Endodermal cell (in vitro differentiated cells): Measurements from ENCODE around the gene KRT6B. TPM values are rescaled to one million over a fixed set of nuclear protein-coding genes. Genes with fewer than 3 reads are reported as not detected.
A peak's percentile ranks its signal among the peaks of the same experiment; 100 is the strongest.

ENCODE experiments used
- DNase-seq: peaks from one replicate; pipeline ENCODE4 v3.0.0-alpha.2; 2017
- H3K27ac ChIP-seq: 2 replicates; pipeline ENCODE4 v1.5.1; 2013; ENCODE audit warnings: mild to moderate bottlenecking, low read depth, low read length, moderate library complexity
- H3K27me3 ChIP-seq: 2 replicates; pipeline ENCODE4 v1.6.1; 2013; ENCODE audit warnings: mild to moderate bottlenecking, low read length, moderate library complexity; ENCODE audit not compliant: insufficient read depth, control insufficient read depth, poor library complexity, severe bottlenecking
- H3K36me3 ChIP-seq: 2 replicates; pipeline ENCODE4 v1.7.0; 2013; ENCODE audit warnings: mild to moderate bottlenecking, low read length, moderate library complexity; ENCODE audit not compliant: control insufficient read depth, insufficient read depth
- H3K4me1 ChIP-seq: one replicate; pipeline ENCODE4 v1.7.0; 2013; ENCODE audit warnings: low read length; ENCODE audit not compliant: control insufficient read depth, insufficient read depth
- H3K4me3 ChIP-seq: 2 replicates; pipeline ENCODE4 v1.5.1; 2013; ENCODE audit warnings: mild to moderate bottlenecking, low read length, moderate library complexity
- H3K9ac ChIP-seq: 2 replicates; pipeline ENCODE4 v1.6.1; 2013; ENCODE audit warnings: mild to moderate bottlenecking, low read length, moderate library complexity; ENCODE audit not compliant: poor library complexity, severe bottlenecking; ENCODE audit errors: extremely low read depth
- H3K9me3 ChIP-seq: 2 replicates; pipeline ENCODE4 v1.6.1; 2013; ENCODE audit warnings: mild to moderate bottlenecking, low read length, moderate library complexity; ENCODE audit not compliant: control insufficient read depth
- H3K27ac Mint-ChIP-seq: 2 replicates; pipeline ENCODE4 v1.8.0; 2020; ENCODE audit warnings: mixed read lengths
- H3K27me3 Mint-ChIP-seq: 2 replicates; pipeline ENCODE4 v1.8.0; 2021; ENCODE audit warnings: mild to moderate bottlenecking, mixed read lengths; ENCODE audit not compliant: insufficient read depth
- H3K36me3 Mint-ChIP-seq: 2 replicates; pipeline ENCODE4 v1.8.0; 2020; ENCODE audit warnings: low read depth, mixed read lengths
- H3K4me1 Mint-ChIP-seq: 2 replicates; pipeline ENCODE4 v1.8.0; 2020; ENCODE audit warnings: mixed read lengths
- H3K4me3 Mint-ChIP-seq: 2 replicates; pipeline ENCODE4 v1.8.0; 2020; ENCODE audit warnings: mild to moderate bottlenecking, moderate library complexity, mixed read lengths
- H3K9me3 Mint-ChIP-seq: 2 replicates; pipeline ENCODE4 v1.8.0; 2020; ENCODE audit warnings: mild to moderate bottlenecking, mixed read lengths
- WGBS, 2 experiments: methylation state at CpG; one replicate each; pipeline versions ENCODE4 v1.1.5 to v1.1.7; 2013; ENCODE audit warnings: missing lambda C conversion rate in 2 of 2, mixed read lengths in 1 of 2; ENCODE audit not compliant: insufficient coverage in 1 of 2, insufficient read length in 1 of 2; 5-methylcytosine and 5-hydroxymethylcytosine counted together
- total RNA-seq, 2 donors: library from RNA; stranded (reverse); fragmentation: NEBNext Ultra II Directional in 1 of 2; extraction: Animal tissue kit (Norgen Biotek cat#: 25700) in 1 of 2; gene quantifications; 2 replicates in 1 of 2; 3 replicates in 1 of 2; pipeline ENCODE4 v1.2.1, GENCODE V29; 2021
- TF ChIP-seq, protein P1 (sequence below): fragments of 200-600 bp; sonication (generic); conservative IDR thresholded peaks from 2 replicates; pipeline ENCODE4 v1.5.0; 2021; ENCODE audit warnings: antibody characterized with exemption, mild to moderate bottlenecking

Gene KRT6B
- total RNA-seq, 2 donors from 2014 or later: not detected

DNA sequence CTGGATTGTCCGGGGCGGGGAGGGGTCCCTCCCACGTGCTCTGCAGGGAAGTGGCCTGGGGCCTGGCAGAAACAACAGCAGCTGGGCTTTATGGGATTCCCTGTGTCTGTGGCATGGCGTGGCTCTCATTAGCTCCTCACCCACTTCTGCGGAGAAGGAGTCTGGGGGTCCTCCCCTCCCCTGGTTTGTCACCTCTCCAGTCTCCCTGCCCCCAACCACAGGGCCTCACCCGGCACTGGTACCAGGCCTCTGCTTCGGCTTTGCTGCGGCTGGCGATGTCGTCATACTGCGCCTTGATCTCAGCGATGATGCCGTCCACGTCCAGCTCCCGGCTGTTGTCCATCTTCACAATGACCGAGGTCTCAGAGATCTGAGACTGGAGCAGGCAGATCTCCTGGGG, 52.2 kb downstream of the KRT6B start:
- DNase-seq: no peak
- H3K4me3 ChIP-seq: no peak overlapping the region
- H3K36me3 ChIP-seq: no peaks in the 10 kb centered on the region
- Mint-ChIP-seq H3K36me3 (no peaks in the 10 kb centered on the region), H3K9me3 (no peaks in the 10 kb centered on the region), H3K4me3 (no peak overlapping the region), H3K27me3 (peaks cover 13% of the 10 kb centered on the region), H3K27ac (peak overlapping the region; percentile 19), H3K4me1 (peaks cover 12% of the 10 kb centered on the region)
- H3K4me1 ChIP-seq: no peaks in the 10 kb centered on the region
- 90 to 94% methylated on average over 14 to 16 of the region's 16 CpGs for WGBS, 2 experiments
- no peak overlapping the region for H3K27ac ChIP-seq
- TF ChIP-seq, protein P1, sequence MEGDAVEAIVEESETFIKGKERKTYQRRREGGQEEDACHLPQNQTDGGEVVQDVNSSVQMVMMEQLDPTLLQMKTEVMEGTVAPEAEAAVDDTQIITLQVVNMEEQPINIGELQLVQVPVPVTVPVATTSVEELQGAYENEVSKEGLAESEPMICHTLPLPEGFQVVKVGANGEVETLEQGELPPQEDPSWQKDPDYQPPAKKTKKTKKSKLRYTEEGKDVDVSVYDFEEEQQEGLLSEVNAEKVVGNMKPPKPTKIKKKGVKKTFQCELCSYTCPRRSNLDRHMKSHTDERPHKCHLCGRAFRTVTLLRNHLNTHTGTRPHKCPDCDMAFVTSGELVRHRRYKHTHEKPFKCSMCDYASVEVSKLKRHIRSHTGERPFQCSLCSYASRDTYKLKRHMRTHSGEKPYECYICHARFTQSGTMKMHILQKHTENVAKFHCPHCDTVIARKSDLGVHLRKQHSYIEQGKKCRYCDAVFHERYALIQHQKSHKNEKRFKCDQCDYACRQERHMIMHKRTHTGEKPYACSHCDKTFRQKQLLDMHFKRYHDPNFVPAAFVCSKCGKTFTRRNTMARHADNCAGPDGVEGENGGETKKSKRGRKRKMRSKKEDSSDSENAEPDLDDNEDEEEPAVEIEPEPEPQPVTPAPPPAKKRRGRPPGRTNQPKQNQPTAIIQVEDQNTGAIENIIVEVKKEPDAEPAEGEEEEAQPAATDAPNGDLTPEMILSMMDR: no peak
- H3K9ac ChIP-seq: no peak overlapping the region
- no peaks in the 10 kb centered on the region for H3K27me3 ChIP-seq
- no peaks in the 10 kb centered on the region for H3K9me3 ChIP-seq

DNA sequence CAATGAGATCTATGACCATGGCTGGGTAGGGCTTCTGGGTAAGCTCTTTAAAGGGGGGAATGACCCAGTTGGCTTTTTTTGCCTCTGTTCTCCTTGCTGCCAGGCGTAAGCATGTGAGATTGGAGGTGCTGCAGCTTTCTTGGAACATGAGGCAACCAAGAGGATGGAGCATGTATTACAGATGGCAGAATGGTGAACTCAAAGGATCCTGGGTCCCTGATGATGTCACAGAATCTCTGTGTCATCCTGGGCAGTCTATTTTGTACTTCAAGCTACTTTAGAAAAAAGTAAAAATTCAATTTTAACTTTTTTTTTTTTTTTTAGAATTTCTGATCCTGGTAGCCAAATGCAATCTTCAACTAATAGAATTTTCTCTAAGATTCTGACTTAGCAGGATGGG, 53.8 kb downstream of the KRT6B start:
- Mint-ChIP-seq H3K36me3 (no peaks in the 10 kb centered on the region), H3K27ac (no peak overlapping the region), H3K9me3 (no peaks in the 10 kb centered on the region), H3K4me3 (no peak overlapping the region), H3K27me3 (peaks cover 9% of the 10 kb centered on the region), H3K4me1 (peaks cover 10% of the 10 kb centered on the region)
- Histone ChIP-seq H3K27me3 (no peaks in the 10 kb centered on the region), H3K4me1 (no peaks in the 10 kb centered on the region), H3K4me3 (no peak overlapping the region), H3K27ac (no peak overlapping the region), H3K9ac (no peak overlapping the region), H3K9me3 (no peaks in the 10 kb centered on the region), H3K36me3 (no peaks in the 10 kb centered on the region)
- TF ChIP-seq, protein P1: no peak
- DNase-seq: no peak
- WGBS, 2 experiments: 96 to 100% methylated on average over 1 of the region's 1 CpG

DNA sequence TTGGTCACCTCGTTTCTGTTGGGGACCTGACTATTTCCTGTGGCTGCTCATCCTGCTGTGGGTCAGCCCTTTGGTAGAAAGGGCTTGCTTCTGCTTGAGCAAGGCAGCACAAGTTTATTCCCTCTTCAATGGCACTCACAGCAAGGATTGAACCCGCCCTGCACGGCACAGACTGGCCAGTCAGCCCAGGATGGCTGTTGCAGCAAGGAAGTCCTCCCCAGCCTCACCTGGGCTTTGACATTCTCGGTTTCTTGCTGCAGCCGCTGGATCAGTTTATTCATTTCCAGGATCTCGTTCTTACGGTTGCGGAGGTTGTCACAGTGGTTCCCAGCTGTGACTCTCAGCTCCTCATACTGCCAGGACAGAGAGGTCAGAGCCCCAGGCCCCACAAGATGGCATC, 55.3 kb downstream of the KRT6B start:
- no peaks in the 10 kb centered on the region for H3K36me3 ChIP-seq
- H3K9ac ChIP-seq: no peak overlapping the region
- Mint-ChIP-seq H3K4me3 (no peak overlapping the region), H3K9me3 (no peaks in the 10 kb centered on the region), H3K36me3 (no peaks in the 10 kb centered on the region), H3K27ac (no peak overlapping the region), H3K27me3 (peaks cover 7% of the 10 kb centered on the region), H3K4me1 (peaks cover 4% of the 10 kb centered on the region)
- H3K27ac ChIP-seq: no peak overlapping the region
- no peaks in the 10 kb centered on the region for H3K4me1 ChIP-seq
- H3K4me3 ChIP-seq: no peak overlapping the region
- H3K27me3 ChIP-seq: no peaks in the 10 kb centered on the region
- H3K9me3 ChIP-seq: no peaks in the 10 kb centered on the region
- no peak for DNase-seq
- TF ChIP-seq, protein P1: no peak
- WGBS, 2 experiments: 90 to 94% methylated on average over 8 of the region's 8 CpGs

Other genes with a start within 250 kb of the KRT6B start
- gene KRT7, start 218.9 kb downstream of the KRT6B start, total RNA-seq: 1 to 10 TPM in 1 of 2 donors, not detected in 1; 1.5 TPM
- not detected for gene KRT86, start 177.5 kb downstream of the KRT6B start, total RNA-seq
- not detected for gene KRT81, start 160.6 kb downstream of the KRT6B start, total RNA-seq
- not detected for gene KRT83, start 130.7 kb downstream of the KRT6B start, total RNA-seq
- not detected for gene KRT85, start 84.7 kb downstream of the KRT6B start, total RNA-seq
- not detected for gene KRT84, start 66.5 kb downstream of the KRT6B start, total RNA-seq
- gene KRT82, start 45.8 kb downstream of the KRT6B start, total RNA-seq: not detected
- not detected for gene KRT75, start 17.8 kb downstream of the KRT6B start, total RNA-seq
- gene KRT6C, start 21.7 kb upstream of the KRT6B start, total RNA-seq: not detected
- gene KRT6A, start 41.1 kb upstream of the KRT6B start, total RNA-seq: not detected
- gene KRT5, start 68.2 kb upstream of the KRT6B start, total RNA-seq: not detected
- not detected for gene KRT71, start 101.0 kb upstream of the KRT6B start, total RNA-seq
- not detected for gene KRT74, start 121.7 kb upstream of the KRT6B start, total RNA-seq
- gene KRT72, start 149.3 kb upstream of the KRT6B start, total RNA-seq: not detected
- not detected for gene KRT73, start 166.4 kb upstream of the KRT6B start, total RNA-seq
- gene KRT2, start 200.1 kb upstream of the KRT6B start, total RNA-seq: not detected
- gene KRT1, start 228.3 kb upstream of the KRT6B start, total RNA-seq: not detected